ENCODE measurements around the gene SCARB1.

GRCh38 chr12:124762791-124763593 lies 100.7 kb downstream of the SCARB1 start:
- TF ChIP-seq CTCF (IDR thresholded peaks at IDR 0.05) = no peak
- no peak for TF ChIP-seq ZFX (IDR thresholded peaks at IDR 0.05; ENCODE audit: borderline replicate concordance)

All from 22Rv1 (cell line).